K562 (cell line): ENCODE measurements around the gene CLCF1. TPM values are rescaled to one million over a fixed set of nuclear protein-coding genes. Genes with fewer than 3 reads are reported as not detected.

Experiments used
- ATAC-seq: fragments of 200-7000 bp; cut with Tn5 transposase; 3 replicates; pipeline ENCODE4 v1.9.1; 2020; ENCODE audit warnings: moderate library complexity
- BruUV-seq: library from RNA; stranded (reverse); fragments of 400-500 nt; replicated peaks from 2 replicates; lab custom pipeline; 2021; lab: Mats Ljungman, UMichigan
- CTCF ChIA-PET: fragments of 300-600 bp; formaldehyde crosslinking; extraction: SDS; loops from one replicate; lab custom pipeline; 2021; ENCODE audit warnings: low intra/inter-chr PET ratio; lab: Yijun Ruan, JAX
- POLR2A ChIA-PET: fragments of 300-600, 350-650 bp; sonication (Branson Sonifier 250); formaldehyde crosslinking; extraction: SDS; loops from one replicate; lab custom pipeline; 2021; ENCODE audit warnings: antibody characterized with exemption, inconsistent platforms; lab: Yijun Ruan, JAX
- DNase-seq, 4 experiments: peaks; one replicate each; pipeline versions ENCODE4 v3.0.0 to v3.0.0-alpha.2; 2011 to 2018; ENCODE audit warnings: low spot score in 3 of 4, mixed read lengths in 3 of 4; ENCODE audit errors: extremely low read depth in 1 of 4
- FAIRE-seq: peaks from 2 replicates; lab custom pipeline; 2011; peaks lifted over from hg19 to GRCh38; lab: Jason Lieb, UNC
- H2AFZ ChIP-seq: 2 replicates; pipeline ENCODE4 v1.6.0; 2011; ENCODE audit warnings: low read depth, low read length, control low read depth, inconsistent platforms
- H3K27ac ChIP-seq: fragments of 200-600 bp; 3 replicates; pipeline ENCODE4 v1.8.0; 2011; ENCODE audit warnings: low read depth, mild to moderate bottlenecking, control low read depth, inconsistent platforms, low read length, moderate library complexity, mixed read lengths; ENCODE audit errors: extremely low read depth
- H3K27me3 ChIP-seq, 2 experiments: fragments of 300-600 bp in 1 of 2; 2 replicates in 1 of 2; 3 replicates in 1 of 2; pipeline versions ENCODE4 v1.6.0 to v1.8.0; 2011; ENCODE audit warnings: inconsistent platforms in 2 of 2, low read length in 2 of 2, mild to moderate bottlenecking in 1 of 2, mixed read lengths in 1 of 2, moderate library complexity in 1 of 2; ENCODE audit not compliant: control insufficient read depth in 2 of 2, insufficient read depth in 2 of 2
- H3K36me3 ChIP-seq: fragments of 300-600 bp; 3 replicates; pipeline ENCODE4 v1.8.0; 2011; ENCODE audit warnings: mild to moderate bottlenecking, low read length, inconsistent platforms; ENCODE audit not compliant: control insufficient read depth, insufficient read depth
- H3K4me1 ChIP-seq, 2 experiments: fragments of 200-600 bp in 1 of 2; replicated peaks in 1 of 2; 2 replicates in 1 of 2; 3 replicates in 1 of 2; pipeline versions ENCODE4 v1.5.1 to v1.8.0; 2011; ENCODE audit warnings: inconsistent platforms in 2 of 2, low read length in 2 of 2, mild to moderate bottlenecking in 1 of 2, mixed read lengths in 1 of 2, moderate library complexity in 1 of 2; ENCODE audit not compliant: control insufficient read depth in 2 of 2, insufficient read depth in 2 of 2
- H3K4me2 ChIP-seq: 2 replicates; pipeline ENCODE4 v1.6.1; 2011; ENCODE audit warnings: low read length, control low read depth, inconsistent platforms, mixed read lengths; ENCODE audit not compliant: insufficient read depth
- H3K4me3 ChIP-seq: fragments of 200-600 bp; sonication (generic), shearing (Covaris generic); 2 replicates; pipeline ENCODE4 v1.5.1; 2016; ENCODE audit warnings: control low read depth, inconsistent platforms
- H3K79me2 ChIP-seq: fragments of 200-600 bp; 3 replicates; pipeline ENCODE4 v1.8.0; 2011; ENCODE audit warnings: low read length, inconsistent platforms; ENCODE audit not compliant: control insufficient read depth, insufficient read depth
- H3K9ac ChIP-seq, 2 experiments: 2 replicates each; pipeline versions ENCODE4 v1.6.0 to v1.6.1; 2011; ENCODE audit warnings: low read depth in 2 of 2, low read length in 2 of 2, control low read depth in 1 of 2, inconsistent platforms in 1 of 2, mild to moderate bottlenecking in 1 of 2, mixed read lengths in 1 of 2; ENCODE audit not compliant: insufficient read depth in 1 of 2
- H3K9me1 ChIP-seq: one replicate; pipeline ENCODE4 v1.6.0; 2011; ENCODE audit warnings: inconsistent platforms, mild to moderate bottlenecking, low read length, moderate library complexity; ENCODE audit not compliant: control insufficient read depth, insufficient read depth
- H3K9me3 ChIP-seq: replicated peaks from 2 replicates; pipeline ENCODE4 v1.5.1; 2011; ENCODE audit warnings: low read depth, low read length, inconsistent platforms; ENCODE audit not compliant: control insufficient read depth, insufficient read depth
- H4K20me1 ChIP-seq: replicated peaks from 2 replicates; pipeline ENCODE4 v1.6.1; 2011; ENCODE audit warnings: low read length, inconsistent platforms, mixed read lengths; ENCODE audit not compliant: control insufficient read depth, insufficient read depth
- ELF1 ChIP-seq: fragments of 200-800 bp; sonication (Bioruptor generic); IDR thresholded peaks from 2 replicates; pipeline ENCODE4 v1.6.1; 2016; ENCODE audit warnings: missing genetic modification characterization, missing compliant biosample characterization
- GABPA ChIP-seq: fragments of 200-800 bp; sonication (Bioruptor generic); conservative IDR thresholded peaks from 2 replicates; pipeline ENCODE4 v1.6.1; 2016; ENCODE audit warnings: low read depth, missing genetic modification characterization, missing compliant biosample characterization
- GTF2E2 ChIP-seq: fragments of 200-800 bp; sonication (Bioruptor generic); IDR thresholded peaks from 2 replicates; pipeline ENCODE4 v1.6.1; 2016; ENCODE audit warnings: missing genetic modification characterization, missing compliant biosample characterization
- HMG20A ChIP-seq: fragments of 450-650 bp; formaldehyde crosslinking; conservative IDR thresholded peaks from 2 replicates; pipeline ENCODE4 v1.4.0; 2020; ENCODE audit warnings: mild to moderate bottlenecking, mixed read lengths
- JUNB ChIP-seq: fragments of 450-650 bp; formaldehyde crosslinking; conservative IDR thresholded peaks from 2 replicates; pipeline ENCODE4 v1.4.0; 2020; ENCODE audit warnings: mild to moderate bottlenecking
- MTA3 ChIP-seq: fragments of 450-650 bp; formaldehyde crosslinking; IDR thresholded peaks from 2 replicates; pipeline ENCODE4 v1.6.1; 2017; ENCODE audit warnings: mild to moderate bottlenecking, borderline replicate concordance
- PBX2 ChIP-seq, 2 experiments: IDR thresholded peaks in 1 of 2; conservative IDR thresholded peaks in 1 of 2; 2 replicates each; pipeline ENCODE4 v1.6.1; 2016; ENCODE audit warnings: low read depth in 2 of 2, mild to moderate bottlenecking in 1 of 2, missing compliant biosample characterization in 1 of 2, missing genetic modification characterization in 1 of 2, moderate library complexity in 1 of 2
- PCBP2 ChIP-seq: fragments of 200-400 bp; formaldehyde crosslinking; IDR thresholded peaks from 2 replicates; pipeline ENCODE4 v1.6.1; 2018; ENCODE audit warnings: low read length, low read depth, mild to moderate bottlenecking, moderate library complexity; ENCODE audit not compliant: poor library complexity, severe bottlenecking
- PHB2 ChIP-seq: fragments of 450-650 bp; IDR thresholded peaks from 2 replicates; pipeline ENCODE4 v1.6.1; 2017; ENCODE audit warnings: low read depth
- SREBF1 ChIP-seq: fragments of 150-350 bp; IDR thresholded peaks from 2 replicates; pipeline ENCODE4 v1.6.1; 2014; ENCODE audit warnings: antibody characterized with exemption, low read depth, low read length, borderline replicate concordance
- SRF ChIP-seq, 2 experiments: fragments of 250-450, 450-650 bp in 1 of 2; sonication (Bioruptor Pico) in 1 of 2; sonication (generic) in 1 of 2; formaldehyde crosslinking; IDR thresholded peaks; 2 replicates each; pipeline versions ENCODE4 v1.5.0 to v1.5.1; 2020 to 2022; ENCODE audit warnings: mild to moderate bottlenecking in 1 of 2, missing genetic modification reagents in 1 of 2
- SRSF9 ChIP-seq: fragments of 200-400 bp; formaldehyde crosslinking; IDR thresholded peaks from 2 replicates; pipeline ENCODE4 v1.6.1; 2017; ENCODE audit warnings: low read depth, low read length, borderline replicate concordance
- THAP7 ChIP-seq: fragments of 250-450 bp; sonication (Bioruptor Pico); IDR thresholded peaks from 2 replicates; pipeline ENCODE4 v1.5.0; 2021
- XRCC3 ChIP-seq: fragments of 450-650 bp; IDR thresholded peaks from 2 replicates; pipeline ENCODE4 v1.6.1; 2017; ENCODE audit warnings: mild to moderate bottlenecking, moderate library complexity
- WGBS: fragments of 100-300 bp; shearing (Covaris generic); methylation state at CpG from one replicate; pipeline ENCODE4 v1.1.6; 2016; ENCODE audit warnings: low coverage, mixed read lengths; ENCODE audit not compliant: insufficient coverage; ENCODE audit errors: missing lambda C conversion rate; 5-methylcytosine and 5-hydroxymethylcytosine counted together
- in situ Hi-C: fragments of 300-500 bp; cut with MboI; formaldehyde crosslinking; loops from 4 replicates; pipeline ENCODE4 v1.15.0; 2018; ENCODE audit warnings: inconsistent platforms, mixed read lengths
- intact Hi-C: fragments of 100-400 bp; cut with micrococcal nuclease; formaldehyde crosslinking; loops from 2 replicates; pipeline ENCODE4 v1.14.2; 2022
- polyA plus RNA-seq, 8 experiments: library from polyadenylated mRNA; depleted of rRNA in 4 of 8; stranded (reverse) in 5 of 8; unstranded in 3 of 8; fragments of >200 nt; fragmentation: Nextera tagmentation in 2 of 8; fragmentation: Illumina TruSeq in 1 of 8; extraction: Ambion mirVana in 2 of 8; extraction: Trizol in 1 of 8; gene quantifications; 2 replicates each; pipeline versions ENCODE4 v1.2.1 to v1.2.3, GENCODE V29; 2011 to 2014; ENCODE audit warnings: inconsistent platforms in 1 of 8, missing spikeins in 1 of 8
- total RNA-seq, 7 experiments: library from RNA; depleted of rRNA in 6 of 7; stranded (reverse); fragments of >200 nt in 6 of 7; fragmentation: Illumina TruSeq in 2 of 7; extraction: Trizol in 2 of 7; gene quantifications; 2 replicates each; pipeline versions ENCODE4 v1.2.1 to v1.2.3, GENCODE V29; 2011 to 2021; ENCODE audit warnings: low replicate concordance in 1 of 7

CLCF1 gene
- total and polyA plus RNA-seq, 9 of the 15 experiments (the other 6 are each of a cell fraction or from before 2014, with no cell fraction given): 0.49 to 5.8 (median 3.0) TPM

- CTCF ChIA-PET: interaction anchor here (0.6 to 4.5 kb wide), 3 partner anchors 20 to 153 kb away, joined by 4 to 25 read pairs (median 5); partner anchors contain the start of gene CDK2AP2
- Histone ChIP-seq H3K4me1 (peaks cover 56 to 64% of the 10 kb centered on the region in 2 experiments), H3K9ac (peak overlapping the region; percentile 80 to 87), H3K27me3 (no peaks in the 10 kb centered on the region), H2AFZ (peak overlapping the region; percentile 69), H3K9me3 (no peaks in the 10 kb centered on the region), H3K27ac (peak overlapping the region; percentile 92), H3K36me3 (peaks cover 4% of the 10 kb centered on the region; the same call in 1 of the 3 replicates), H3K4me2 (peak overlapping the region; percentile 94), H3K9me1 (no peaks in the 10 kb centered on the region), H3K79me2 (peaks cover 8% of the 10 kb centered on the region), H3K4me3 (peak overlapping the region; percentile 76), H4K20me1 (no peaks in the 10 kb centered on the region)
- FAIRE-seq (peak; percentile 91), DNase-seq (peak; percentile 85 to 92 (median 89)), ATAC-seq (peak; percentile 26)
- intact Hi-C loops (loop anchor here (5.0 kb wide), 2 partner anchors 153 to 228 kb away; partner anchors contain the start of genes CDK2AP2, GSTP1 and PITPNM1), in situ Hi-C loops (no loop called here)
- POLR2A ChIA-PET: interaction anchor here (0.6 to 2.3 kb wide), 11 partner anchors 10 to 299 kb away, joined by 3 to 15 read pairs (median 4); no protein-coding TSS in a partner anchor
- BruUV-seq: TSS peak; percentile 93
- 9% methylated on average over 7 of the region's 8 CpGs for WGBS
- TF ChIP-seq XRCC3 (no peak), SREBF1 (no peak), MTA3 (peak; percentile 47; the same call in 1 of the 2 replicates), HMG20A (CRISPR knock-in tag) (no peak), THAP7 (CRISPR knock-in tag) (no peak), ELF1 (tag) (no peak; the same call in 1 of the 2 replicates), PCBP2 (no peak), GTF2E2 (no peak; the same call in 1 of the 2 replicates), PBX2 (CRISPR knock-in tag; IDR thresholded peaks at IDR 0.05; ENCODE audit: low read depth) (no peak), PBX2 (tag; conservative IDR thresholded peaks at IDR 0.05; ENCODE audit: low read depth) (peak; percentile 34; the same call in 1 of the 2 replicates), SRF (CRISPR knock-in tag; IDR thresholded peaks at IDR 0.05) (peak in 1 of 2 experiments; percentile 53; a peak in 1 of 4 replicates), SRSF9 (no peak), PHB2 (no peak), GABPA (tag) (peak; percentile 58), JUNB (CRISPR knock-in tag) (no peak)
Measured at GRCh38 chr11:67354075-67355022, 19.0 kb downstream of the CLCF1 start.
